ENCODE measurements around the gene GNG8. TPM values are rescaled to one million over a fixed set of nuclear protein-coding genes. Genes with fewer than 3 reads are reported as not detected.

Gene GNG8
- total and polyA plus RNA-seq, 2 experiments from 2014 or later: 5.9 TPM; not detected in 1

DNA sequence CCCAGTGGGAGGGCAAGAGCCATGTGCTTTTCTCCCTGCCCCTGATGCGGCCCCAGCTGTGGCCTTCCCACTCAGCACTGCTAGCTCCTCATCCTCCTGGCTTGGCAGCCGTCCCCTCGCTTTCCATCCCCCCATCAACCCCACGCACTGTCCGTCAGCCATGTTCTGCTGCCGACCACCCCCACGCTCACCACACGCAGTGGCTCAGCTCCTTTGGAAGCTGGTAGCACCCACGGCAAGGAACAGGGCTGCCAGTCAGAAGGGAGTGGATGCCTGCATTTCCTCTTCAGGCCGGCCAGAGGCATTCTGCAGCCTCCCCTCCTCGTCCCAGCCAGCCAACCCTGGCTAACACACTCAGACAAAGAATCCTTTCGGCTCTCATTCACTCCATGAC lies 28.6 kb downstream of the GNG8 start (continued):
- TF ChIP-seq, protein P1, sequence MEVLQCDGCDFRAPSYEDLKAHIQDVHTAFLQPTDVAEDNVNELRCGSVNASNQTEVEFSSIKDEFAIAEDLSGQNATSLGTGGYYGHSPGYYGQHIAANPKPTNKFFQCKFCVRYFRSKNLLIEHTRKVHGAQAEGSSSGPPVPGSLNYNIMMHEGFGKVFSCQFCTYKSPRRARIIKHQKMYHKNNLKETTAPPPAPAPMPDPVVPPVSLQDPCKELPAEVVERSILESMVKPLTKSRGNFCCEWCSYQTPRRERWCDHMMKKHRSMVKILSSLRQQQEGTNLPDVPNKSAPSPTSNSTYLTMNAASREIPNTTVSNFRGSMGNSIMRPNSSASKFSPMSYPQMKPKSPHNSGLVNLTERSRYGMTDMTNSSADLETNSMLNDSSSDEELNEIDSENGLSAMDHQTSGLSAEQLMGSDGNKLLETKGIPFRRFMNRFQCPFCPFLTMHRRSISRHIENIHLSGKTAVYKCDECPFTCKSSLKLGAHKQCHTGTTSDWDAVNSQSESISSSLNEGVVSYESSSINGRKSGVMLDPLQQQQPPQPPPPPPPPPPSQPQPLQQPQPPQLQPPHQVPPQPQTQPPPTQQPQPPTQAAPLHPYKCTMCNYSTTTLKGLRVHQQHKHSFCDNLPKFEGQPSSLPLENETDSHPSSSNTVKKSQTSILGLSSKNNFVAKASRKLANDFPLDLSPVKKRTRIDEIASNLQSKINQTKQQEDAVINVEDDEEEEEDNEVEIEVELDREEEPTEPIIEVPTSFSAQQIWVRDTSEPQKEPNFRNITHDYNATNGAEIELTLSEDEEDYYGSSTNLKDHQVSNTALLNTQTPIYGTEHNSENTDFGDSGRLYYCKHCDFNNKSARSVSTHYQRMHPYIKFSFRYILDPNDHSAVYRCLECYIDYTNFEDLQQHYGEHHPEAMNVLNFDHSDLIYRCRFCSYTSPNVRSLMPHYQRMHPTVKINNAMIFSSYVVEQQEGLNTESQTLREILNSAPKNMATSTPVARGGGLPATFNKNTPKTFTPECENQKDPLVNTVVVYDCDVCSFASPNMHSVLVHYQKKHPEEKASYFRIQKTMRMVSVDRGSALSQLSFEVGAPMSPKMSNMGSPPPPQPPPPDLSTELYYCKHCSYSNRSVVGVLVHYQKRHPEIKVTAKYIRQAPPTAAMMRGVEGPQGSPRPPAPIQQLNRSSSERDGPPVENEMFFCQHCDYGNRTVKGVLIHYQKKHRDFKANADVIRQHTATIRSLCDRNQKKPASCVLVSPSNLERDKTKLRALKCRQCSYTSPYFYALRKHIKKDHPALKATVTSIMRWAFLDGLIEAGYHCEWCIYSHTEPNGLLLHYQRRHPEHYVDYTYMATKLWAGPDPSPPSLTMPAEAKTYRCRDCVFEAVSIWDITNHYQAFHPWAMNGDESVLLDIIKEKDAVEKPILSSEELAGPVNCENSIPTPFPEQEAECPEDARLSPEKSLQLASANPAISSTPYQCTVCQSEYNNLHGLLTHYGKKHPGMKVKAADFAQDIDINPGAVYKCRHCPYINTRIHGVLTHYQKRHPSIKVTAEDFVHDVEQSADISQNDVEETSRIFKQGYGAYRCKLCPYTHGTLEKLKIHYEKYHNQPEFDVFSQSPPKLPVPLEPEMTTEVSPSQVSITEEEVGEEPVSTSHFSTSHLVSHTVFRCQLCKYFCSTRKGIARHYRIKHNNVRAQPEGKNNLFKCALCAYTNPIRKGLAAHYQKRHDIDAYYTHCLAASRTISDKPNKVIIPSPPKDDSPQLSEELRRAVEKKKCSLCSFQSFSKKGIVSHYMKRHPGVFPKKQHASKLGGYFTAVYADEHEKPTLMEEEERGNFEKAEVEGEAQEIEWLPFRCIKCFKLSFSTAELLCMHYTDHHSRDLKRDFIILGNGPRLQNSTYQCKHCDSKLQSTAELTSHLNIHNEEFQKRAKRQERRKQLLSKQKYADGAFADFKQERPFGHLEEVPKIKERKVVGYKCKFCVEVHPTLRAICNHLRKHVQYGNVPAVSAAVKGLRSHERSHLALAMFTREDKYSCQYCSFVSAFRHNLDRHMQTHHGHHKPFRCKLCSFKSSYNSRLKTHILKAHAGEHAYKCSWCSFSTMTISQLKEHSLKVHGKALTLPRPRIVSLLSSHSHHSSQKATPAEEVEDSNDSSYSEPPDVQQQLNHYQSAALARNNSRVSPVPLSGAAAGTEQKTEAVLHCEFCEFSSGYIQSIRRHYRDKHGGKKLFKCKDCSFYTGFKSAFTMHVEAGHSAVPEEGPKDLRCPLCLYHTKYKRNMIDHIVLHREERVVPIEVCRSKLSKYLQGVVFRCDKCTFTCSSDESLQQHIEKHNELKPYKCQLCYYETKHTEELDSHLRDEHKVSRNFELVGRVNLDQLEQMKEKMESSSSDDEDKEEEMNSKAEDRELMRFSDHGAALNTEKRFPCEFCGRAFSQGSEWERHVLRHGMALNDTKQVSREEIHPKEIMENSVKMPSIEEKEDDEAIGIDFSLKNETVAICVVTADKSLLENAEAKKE (CRISPR knock-in tag; IDR thresholded peaks at IDR 0.05): no peak
- TF ChIP-seq EZH2 (IDR thresholded peaks at IDR 0.05; ENCODE audit: low read depth, unreplicated experiment) (no peak), NANOG (IDR thresholded peaks at IDR 0.05; ENCODE audit: borderline replicate concordance) (no peak)

DNA sequence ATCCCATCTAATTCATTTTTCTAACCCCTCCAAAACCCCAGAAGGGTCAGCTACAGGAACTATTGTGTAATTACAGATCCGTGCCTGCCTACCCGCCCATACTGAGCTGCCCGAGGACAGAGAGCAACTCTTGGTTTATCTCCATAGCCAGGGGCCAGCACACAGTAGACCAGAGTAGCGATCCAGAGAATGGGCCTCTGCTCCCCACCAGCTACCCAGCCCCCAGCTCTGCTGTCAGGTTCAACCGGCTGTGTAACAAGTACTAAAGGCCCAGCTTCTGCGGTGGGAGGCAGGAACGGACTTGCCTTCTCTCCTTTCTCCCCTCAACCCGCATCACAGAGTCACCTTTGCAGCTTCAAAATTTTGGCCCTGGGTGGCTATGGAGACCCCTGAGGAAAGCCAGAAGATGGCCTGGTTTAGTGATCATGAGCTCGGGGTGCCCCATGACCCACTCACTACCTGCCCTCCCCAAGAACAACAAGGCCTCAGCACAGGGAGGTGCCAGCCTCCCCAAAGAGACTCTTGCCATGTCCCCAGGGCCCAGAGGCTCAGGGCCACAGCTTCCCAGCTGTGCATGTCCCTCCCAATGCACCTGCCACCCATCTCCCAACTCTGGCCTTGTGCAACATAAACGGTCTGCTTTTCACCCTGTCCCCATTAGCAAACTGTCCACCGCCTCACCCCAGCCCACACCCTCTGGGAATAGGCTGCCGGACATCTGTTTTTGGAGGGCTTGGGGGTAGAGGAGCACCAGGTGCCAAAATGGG lies 29.1 kb downstream of the GNG8 start:
- Histone ChIP-seq H3K4me3 (no peak overlapping the region), H3K4me1 (ENCODE audit: insufficient read depth) (peaks cover 11% of the 10 kb centered on the region), H2AFZ (no peak overlapping the region), H3K36me3 (ENCODE audit: insufficient read depth) (peaks cover 21% of the 10 kb centered on the region; the same call in 1 of the 2 replicates), H4K20me1 (replicated peaks; ENCODE audit: insufficient read depth) (peaks cover 25% of the 10 kb centered on the region), H3K9me2 (ENCODE audit: insufficient read depth) (no peaks in the 10 kb centered on the region), H3K27me3 (ENCODE audit: insufficient read depth) (no peaks in the 10 kb centered on the region), H3F3A (replicated peaks; ENCODE audit: low read depth) (no peaks in the 10 kb centered on the region), H3K27ac (ENCODE audit: low read depth) (no peak overlapping the region), H3K4me2 (no peak overlapping the region), H3K79me2 (replicated peaks; ENCODE audit: insufficient read depth) (peaks cover 34% of the 10 kb centered on the region)
- DNase-seq (ENCODE audit: low spot score) (no peak), ATAC-seq (no peak)
- no peak overlapping the region for H3K27ac Mint-ChIP-seq
- TF ChIP-seq CREB1 (CRISPR knock-in tag; IDR thresholded peaks at IDR 0.05; ENCODE audit: low read depth) (no peak), EZH2 (IDR thresholded peaks at IDR 0.05; ENCODE audit: low read depth, unreplicated experiment) (no peak)
- peaks cover 20% of the 10 kb centered on the region for H3K4me1 Mint-ChIP-seq
- H3K9me3 Mint-ChIP-seq: no peaks in the 10 kb centered on the region
- no peak overlapping the region; the same call in 2 of the 3 replicates for H3K4me3 Mint-ChIP-seq
- peaks cover 40% of the 10 kb centered on the region for H3K36me3 Mint-ChIP-seq (ENCODE audit: low read depth)
- peaks cover 17% of the 10 kb centered on the region for H3K27me3 Mint-ChIP-seq (ENCODE audit: insufficient read depth, low read depth, poor library complexity)

Data from GM23338 (cell line).